HG03342 (cell line): ENCODE measurements around the gene PLA2G4B.
A peak's percentile ranks its signal among the peaks of the same experiment; 100 is the strongest.

Experiments
- ATAC-seq: cut with Tn5 transposase; IDR thresholded peaks from one replicate; pipeline ENCODE4 v1.9.1; 2021; ENCODE audit warnings: mild to moderate bottlenecking, moderate library complexity; ENCODE audit not compliant: unreplicated experiment

The PLA2G4B gene

DNA sequence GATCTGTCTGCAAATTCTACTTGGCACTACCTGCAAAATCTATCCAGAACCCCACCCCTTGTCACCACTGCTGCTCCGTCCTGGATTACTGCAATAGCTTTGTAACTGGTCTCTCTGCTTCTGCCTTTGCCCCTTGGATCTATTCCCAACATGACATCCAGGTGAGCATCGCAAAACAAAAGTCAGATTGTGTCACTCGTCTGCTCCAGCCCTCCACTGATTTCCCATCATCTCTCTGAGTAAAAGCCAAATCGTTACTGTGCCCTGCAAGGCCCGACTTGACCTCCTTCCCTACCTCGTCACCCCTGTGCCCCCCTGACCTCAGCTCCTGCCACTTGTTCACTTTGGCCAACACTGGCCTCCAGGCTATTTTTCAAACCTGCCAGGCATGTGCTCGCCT lies 45.8 kb downstream of the PLA2G4B start:
- ATAC-seq = no peak

DNA sequence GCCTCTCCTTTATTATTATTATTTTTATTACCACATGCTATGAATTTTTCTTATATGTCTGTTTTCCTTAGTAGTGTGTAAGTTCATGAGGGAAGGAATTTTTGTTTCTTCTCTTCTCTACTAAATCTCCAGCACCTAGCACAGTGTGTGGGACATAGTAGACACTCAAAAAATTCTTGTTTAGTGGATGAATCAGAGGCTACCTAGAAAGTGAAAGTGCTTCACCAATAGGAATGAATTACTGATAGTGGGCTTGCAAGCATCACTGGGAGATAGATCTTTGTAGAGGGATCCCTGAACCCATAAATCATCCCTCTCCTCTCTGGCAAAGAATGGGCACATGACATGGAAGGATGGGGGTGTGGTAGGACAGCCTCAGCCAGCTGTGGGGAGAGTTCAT lies 46.7 kb downstream of the PLA2G4B start:
- no peak for ATAC-seq

DNA sequence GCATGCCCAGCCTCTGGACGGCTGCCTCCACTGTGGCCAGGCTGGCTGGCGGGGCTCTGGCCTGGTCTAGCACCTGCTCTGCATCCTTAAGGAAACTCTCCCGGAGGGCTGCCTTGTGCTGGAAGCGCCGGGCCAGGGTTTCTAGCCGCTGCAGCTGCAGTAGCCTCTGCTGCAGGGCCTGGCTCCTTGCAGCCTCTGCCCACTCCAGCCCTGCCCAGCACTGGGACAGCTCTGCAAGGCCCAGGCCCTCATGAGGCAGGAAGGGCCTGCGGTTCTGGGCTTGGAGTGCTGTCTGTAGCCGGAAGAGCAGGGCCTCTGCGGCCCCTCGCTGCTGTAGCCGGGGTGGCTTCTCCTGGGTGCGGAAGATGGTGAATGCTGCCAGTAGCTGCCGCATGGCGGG lies 47.2 kb downstream of the PLA2G4B start:
- no peak for ATAC-seq

DNA sequence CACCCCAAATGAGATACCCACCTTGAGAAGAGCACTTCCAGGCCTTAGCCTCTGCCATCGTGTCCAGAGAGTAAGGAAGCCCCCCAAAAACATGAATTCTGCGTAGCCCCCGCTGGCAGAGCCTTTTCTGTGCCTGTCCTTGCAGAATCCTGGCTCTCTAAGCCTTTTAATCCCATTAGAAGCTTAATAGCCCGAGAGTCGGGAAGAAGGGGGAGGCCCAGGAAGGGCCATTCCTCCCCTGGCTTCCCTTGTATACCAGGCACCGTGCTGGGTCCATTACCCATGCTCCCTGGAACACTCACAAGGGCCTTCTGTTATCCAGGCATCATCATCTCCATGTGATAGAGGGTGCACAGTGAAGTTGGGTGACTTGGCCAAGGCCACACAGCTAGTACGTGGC lies 48.1 kb downstream of the PLA2G4B start:
- ATAC-seq = no peak

DNA sequence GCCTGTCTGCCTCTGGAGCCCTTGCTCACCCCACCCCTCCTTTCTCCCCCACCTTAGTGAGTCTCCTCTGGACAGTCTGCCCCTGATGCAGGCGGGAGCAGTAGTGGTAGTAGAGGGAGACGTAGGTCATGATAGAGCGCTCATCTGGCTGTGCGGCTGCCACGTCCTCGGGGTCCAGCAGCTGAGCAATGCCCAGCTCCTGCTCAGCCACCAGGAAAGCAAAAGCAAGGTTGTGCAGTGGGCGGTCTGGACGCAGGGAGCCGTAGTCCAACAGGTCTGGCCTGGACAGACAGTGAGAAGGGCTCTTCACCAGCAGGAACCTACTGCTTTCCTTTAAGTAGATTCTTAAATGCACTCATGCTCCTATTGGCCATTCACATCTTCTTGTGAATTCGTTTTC lies 48.5 kb downstream of the PLA2G4B start:
- ATAC-seq = no peak

DNA sequence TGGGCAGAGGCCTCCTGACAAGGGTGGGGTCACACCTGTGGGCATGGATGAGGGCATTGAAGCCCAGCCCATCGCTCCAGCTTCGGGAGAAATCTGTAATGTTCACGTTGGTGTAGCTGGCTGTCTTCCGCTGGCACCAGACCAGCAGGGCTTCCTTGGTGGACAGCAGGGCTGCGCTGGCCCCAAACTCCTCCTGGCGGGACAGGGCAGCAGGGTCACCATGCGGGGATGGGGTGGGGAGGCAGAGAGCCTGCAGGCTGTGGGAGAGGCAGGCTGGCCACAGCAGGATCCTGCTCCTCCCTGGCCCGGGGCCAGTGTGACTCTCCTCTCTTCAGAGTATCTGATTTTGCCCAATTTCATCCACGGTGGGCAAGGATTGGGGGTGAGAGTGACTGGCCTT lies 49.2 kb downstream of the PLA2G4B start:
- ATAC-seq = no peak

DNA sequence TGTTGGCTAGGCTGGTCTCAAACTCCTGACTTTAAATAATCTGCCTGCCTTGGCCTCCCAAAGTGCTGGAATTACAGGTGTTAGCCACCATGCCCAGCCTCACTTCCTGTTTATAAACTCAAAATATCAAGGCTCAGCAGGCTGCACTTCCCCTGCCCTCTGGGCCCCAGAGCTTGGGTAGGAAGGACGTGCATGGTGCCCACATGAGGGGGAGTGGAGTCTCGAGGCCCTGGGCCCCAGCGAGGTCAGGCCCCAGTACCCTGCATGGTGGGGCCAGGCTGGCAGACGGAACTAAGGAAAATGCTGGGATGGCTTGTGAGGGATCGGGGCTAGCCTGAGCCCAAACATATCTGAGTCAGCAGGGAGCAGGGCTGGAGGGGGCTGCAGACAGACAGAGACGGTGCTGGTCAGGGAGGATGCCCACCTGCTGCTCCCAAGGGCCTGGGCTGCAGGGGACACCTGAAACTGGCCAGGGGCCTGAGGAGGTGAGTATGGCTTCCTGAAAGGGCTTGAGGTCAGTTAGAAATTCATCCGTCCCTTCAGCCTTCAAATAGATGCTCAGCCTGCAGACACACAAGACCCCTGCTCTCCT lies 50.1 kb downstream of the PLA2G4B start:
- no peak for ATAC-seq

DNA sequence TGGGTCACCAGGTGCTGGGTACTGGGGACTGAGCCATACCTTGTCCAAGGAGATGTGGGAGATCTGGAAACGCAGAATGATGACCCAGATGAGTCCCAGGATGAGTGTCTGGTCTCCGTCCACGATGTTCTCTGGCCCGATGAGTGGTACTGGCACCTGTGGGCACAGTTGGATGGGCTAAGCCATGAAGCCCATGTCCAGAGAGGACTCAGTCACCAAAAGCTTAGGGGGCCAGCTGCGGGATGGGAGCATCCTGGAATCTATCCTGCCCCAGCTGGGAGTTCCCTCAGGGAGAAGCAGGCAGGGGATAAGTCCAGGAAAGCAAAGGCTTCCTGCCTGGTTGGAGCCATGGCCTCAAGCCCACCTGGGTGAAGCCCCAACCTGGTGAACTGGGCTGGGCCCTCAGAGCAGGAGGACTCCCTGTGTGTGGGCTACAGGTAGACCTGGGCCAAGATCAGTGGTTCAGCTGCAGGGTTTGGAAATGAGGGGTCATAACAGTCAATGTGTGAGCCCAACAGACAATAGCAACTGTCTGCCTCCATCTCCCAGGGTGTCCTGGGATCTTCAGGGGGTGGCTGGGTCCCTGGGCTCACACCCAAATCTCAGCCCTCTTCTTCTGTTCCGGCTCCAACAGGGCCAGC lies 51.5 kb downstream of the PLA2G4B start:
- no peak for ATAC-seq

DNA sequence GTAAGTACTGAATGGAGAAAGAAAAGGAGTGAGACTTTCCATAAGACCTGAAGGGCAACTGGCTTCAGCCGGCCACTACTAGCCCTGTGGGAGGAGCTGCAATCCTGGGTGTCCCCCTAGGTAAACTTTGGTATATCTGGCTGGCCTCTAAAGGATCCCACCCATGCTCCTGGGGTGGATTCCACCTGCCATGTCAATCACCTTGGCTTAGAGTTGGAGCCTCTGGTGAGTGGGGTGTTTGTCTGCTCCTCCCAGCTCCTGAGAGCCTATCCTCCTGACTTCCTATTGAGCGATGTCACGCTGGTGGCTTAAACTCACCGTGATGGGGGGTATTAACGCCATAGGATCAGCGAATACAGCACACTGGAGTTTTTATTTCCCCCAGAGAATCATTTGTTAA lies 52.6 kb downstream of the PLA2G4B start:
- no peak for ATAC-seq

DNA sequence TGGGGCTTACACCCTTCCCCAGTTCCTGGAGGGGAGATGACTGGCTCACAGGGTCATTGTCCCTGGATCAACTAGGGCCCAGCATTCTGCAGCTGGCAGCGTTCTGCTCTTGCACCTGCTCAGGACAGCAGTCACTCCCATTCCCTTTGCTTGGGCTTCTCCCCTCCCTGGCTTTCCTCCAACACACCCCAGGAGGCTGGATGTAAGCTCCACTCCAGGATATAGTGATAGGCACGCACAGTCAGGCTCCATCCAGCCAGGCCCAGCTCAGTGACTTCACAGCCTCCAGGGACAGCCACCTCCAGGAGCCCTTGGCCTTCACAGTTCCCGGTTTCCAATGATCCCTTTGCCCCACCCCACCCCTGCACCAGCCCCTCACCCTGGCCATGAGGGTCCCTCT lies 53.3 kb downstream of the PLA2G4B start:
- ATAC-seq = no peak

DNA sequence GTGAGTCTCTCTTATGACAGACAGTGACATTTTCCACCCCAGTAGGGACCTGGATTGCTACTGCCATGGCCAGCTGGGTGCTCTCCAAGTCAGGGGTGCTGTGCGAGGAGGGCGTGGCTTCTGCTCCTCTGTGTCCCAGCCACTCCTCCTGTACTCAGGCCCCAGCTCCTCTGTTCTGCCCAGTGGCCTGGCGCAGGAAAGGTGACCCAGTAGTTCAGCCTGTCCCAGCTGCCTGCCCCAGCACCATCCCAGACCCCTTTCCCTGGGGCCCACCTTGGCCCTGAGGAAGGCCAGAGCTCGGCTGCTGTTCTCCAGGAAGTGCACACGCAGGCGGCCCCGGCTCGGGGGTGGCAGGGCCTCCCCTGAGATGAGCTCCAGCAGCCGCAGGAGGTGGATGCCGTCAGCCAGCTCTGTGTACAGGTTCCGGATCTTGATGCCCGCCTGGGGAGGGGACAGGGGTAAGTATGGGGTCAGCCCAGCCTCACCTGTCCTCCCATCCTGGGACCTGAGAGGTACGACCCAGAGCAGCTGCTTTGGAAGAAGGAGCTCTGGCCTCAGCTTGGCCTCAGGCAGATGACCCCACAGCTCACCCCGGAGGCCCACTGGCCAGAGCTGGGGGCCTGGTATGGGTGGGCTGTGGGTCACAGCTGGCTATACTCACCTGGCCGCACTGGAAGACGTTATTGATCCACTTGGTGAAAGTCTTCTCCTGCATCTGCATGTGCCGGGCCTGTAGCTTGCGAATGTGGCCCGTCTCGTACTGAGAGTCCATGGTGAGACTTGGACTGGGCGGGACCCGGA lies 54.2 kb downstream of the PLA2G4B start:
- no peak for ATAC-seq

DNA sequence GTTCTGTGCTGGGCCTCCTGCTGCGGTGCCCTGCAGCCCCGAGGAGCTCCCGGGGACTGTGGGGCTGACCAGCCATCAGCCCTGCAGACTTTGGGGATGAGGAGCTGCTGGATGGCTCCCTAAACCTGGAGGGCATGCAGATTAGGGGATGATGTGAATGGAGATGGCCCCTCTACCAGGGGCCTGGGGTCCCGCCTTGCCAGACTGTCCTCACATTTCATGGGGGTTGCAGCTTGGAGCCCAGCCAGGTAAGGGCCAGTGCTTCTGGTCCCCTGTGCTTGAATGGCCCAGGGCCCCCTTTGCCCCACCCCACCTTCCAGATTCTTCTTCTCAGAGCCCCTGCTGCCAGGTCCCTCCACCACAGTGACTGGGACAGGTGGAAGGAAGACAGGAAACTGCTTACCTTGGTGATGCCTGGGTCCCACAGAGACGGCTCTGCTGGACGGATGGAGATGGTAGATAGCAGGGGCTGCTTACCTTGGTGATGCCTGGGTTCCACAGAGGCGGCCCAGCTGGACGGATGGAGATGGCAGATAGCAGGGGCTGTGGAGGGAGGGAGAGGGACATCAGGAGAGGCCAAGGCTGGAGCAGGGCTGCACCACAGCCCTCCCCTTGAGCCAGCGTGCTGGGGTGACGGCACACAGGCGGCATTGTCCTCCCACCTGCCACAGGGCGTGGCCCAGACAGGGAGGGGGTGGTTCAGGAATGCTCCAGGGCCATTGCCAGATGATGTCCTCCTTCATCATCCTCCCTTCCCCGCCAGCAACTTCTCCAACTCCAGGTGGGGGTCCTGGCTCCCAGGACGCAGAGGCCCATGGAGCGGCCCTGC lies 55.0 kb downstream of the PLA2G4B start, which contains the start of gene SPTBN5:
SPTBN5 (minus strand) TSS at position 632 of the 829 bp plus-strand sequence; CDS start at position 76, 556 bp downstream.
- no peak for ATAC-seq

DNA sequence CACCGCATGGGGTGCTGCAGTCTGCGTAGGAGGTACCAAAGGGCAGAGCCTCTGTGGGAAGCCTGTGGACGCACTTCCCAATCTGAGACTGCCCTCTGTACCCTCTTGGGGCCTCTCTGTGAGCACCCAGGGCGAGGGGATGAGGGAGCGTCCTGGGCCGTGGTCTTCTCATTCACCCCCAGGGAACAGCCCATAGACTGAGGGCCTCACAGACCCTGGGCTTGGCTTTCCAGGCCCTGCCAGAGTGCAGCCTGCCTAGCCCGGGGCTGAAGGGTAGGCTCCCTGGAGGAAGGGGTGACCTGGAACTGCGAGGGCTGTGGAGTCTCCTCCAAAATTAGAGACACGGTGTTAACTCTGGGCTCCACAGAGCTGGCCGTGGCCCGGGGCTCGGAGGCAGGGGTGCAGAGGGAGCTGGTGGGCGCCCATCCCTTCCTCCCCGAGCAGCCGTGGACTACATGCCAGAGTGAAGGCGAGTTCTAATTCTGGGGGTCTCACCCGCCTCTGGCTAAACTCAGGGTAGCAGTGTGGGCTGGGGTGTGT lies 55.7 kb downstream of the PLA2G4B start:
- no peak for ATAC-seq

DNA sequence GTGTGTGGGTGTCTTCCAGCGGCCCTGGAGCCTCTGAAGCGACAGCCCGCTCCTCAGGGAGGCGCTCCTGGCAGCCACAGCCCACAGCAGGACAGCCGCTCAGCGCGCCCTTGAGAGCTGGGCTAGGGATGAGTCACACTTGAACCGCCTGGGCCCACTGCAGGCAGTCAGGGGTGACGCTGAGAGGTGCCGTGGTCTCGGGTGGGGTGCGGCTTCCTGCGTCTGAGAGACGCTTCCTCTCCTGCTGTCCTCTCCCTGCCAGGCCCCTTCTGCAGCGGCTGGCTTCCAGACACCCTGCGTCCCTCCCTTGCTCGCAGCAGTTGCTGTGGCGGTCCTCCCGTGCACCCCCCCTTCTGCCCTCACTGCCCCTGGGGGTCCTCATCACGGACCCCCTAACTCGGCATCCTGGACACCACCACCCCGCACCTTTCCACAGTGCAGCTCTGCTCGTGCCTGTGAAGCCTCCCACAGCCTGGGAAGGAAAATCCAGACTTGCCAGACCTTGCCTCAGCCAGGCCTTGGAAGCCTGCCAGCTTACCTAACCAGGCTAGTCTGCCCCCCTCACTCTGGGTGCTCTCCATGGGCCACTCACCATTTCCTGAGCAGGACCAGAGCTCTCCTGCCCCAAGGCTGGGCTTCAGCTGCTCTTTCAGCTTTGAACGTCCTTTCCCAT lies 56.3 kb downstream of the PLA2G4B start:
- ATAC-seq = peak; percentile 88

DNA sequence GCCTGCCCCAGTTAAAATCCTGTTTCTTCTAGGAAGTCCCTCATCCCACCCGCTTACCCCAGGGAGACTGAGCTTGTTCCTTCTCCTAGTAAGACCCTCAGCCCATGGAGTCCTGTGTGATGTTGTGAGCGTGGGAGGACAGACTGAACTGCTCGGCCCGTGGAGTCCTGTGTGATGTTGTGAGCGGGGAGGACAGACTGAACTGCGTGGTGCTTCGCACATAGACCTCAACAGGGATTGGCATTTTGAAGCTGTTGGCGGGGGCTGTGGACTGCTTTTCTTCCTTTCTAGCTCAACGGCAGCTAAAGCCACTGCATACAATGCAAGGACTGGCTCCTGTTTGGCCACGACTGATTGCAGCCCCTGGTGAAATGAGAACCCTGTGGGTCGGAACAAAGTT lies 56.8 kb downstream of the PLA2G4B start:
- ATAC-seq = no peak

DNA sequence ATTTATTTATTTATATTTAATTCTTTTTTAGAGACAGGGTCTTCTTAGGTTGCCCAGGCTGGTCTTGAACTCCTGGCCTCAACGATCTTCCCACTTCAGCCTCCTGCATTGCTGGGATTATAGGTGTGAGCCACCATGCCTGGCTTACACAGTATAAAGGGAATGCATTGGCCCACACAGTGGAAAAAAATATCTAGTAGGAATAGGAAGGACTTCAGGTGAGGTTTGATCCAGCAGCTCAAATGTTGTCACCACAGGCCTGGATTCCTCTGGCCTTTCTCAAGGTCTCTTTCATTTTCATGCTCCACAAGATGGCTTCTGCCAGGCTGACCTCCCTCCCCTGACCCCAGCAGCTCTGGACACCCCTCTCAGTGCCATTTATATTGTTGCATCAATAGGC lies 57.3 kb downstream of the PLA2G4B start:
- no peak for ATAC-seq

DNA sequence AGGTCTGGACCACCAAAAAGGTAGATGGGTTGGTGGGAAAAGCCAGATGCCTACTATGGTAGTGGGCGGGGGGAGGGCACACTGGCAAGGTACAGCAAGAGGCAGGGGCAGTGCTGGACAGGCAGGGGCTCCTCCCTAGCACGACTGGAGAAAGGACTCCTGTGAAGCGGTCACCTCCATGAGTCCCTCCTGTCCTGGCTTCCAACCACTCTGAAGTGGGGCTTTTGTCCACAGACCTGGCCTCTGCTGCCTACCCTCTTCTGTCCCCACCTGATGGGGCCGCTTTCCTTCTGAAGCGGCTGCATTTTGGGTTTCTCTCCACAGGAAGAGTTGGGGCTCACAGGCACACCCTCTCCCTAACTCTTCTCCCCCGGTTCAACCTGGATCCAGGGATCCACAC lies 57.9 kb downstream of the PLA2G4B start:
- ATAC-seq = no peak

DNA sequence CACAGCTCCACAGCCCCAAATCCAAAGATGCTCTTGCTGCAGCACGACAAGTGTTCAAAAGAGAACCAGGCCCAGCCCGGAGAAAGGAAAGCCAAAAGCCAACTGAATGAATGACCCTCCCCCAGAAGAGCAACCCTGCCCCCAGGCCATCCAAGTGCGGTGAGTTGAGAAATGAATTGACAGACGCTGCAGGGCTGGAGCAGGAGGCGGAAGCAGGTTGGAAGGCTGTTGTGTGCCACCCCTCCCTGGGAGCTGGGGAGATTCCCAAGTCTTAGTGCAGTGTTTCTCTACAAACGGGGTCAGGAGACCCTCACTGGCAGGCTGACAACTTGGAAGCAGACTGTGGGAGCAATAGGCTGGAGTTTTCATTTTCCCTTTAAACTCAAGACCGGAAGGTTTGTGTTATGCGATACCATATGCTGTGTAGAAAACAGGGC lies 58.7 kb downstream of the PLA2G4B start:
- ATAC-seq = no peak
